ENCODE data around the gene MAGEB2. TPM values are rescaled to one million over a fixed set of nuclear protein-coding genes. Genes with fewer than 3 reads are reported as not detected.

Gene MAGEB2
- total RNA-seq, 2 donors from 2014 or later, result not detected

- no peak for DNase-seq
- no peak for TF ChIP-seq CTCF (IDR thresholded peaks at IDR 0.05)
- H3K27me3 ChIP-seq, result no peaks in the 10 kb centered on the region
- no peaks in the 10 kb centered on the region for H3K9me3 ChIP-seq
- no peaks in the 10 kb centered on the region for H3K4me1 ChIP-seq
- no peaks in the 10 kb centered on the region for H3K36me3 ChIP-seq
- H3K27ac ChIP-seq, result no peak overlapping the region
- intact Hi-C loops (cut with DNase I), result no loop called here
- H3K9ac ChIP-seq (ENCODE audit: low read depth in 2 of 2, low read length in 2 of 2), result no peak overlapping the region
- no peak overlapping the region for H3K4me3 ChIP-seq
Observed at GRCh38 chrX:30253257-30253656, 37.9 kb downstream of the MAGEB2 start.

GRCh38 chrX:30259927-30260326, 44.6 kb downstream of the MAGEB2 start:
- TF ChIP-seq CTCF (IDR thresholded peaks at IDR 0.05), result no peak
- Histone ChIP-seq H3K4me3 (no peak overlapping the region), H3K27ac (no peak overlapping the region), H3K9ac (ENCODE audit: low read depth in 2 of 2, low read length in 2 of 2) (no peak overlapping the region), H3K9me3 (no peaks in the 10 kb centered on the region), H3K4me1 (no peaks in the 10 kb centered on the region), H3K36me3 (no peaks in the 10 kb centered on the region), H3K27me3 (no peaks in the 10 kb centered on the region)
- intact Hi-C loops (cut with DNase I), result no loop called here
- DNase-seq, result no peak

GRCh38 chrX:30261012-30261411, 45.6 kb downstream of the MAGEB2 start:
- no peak for TF ChIP-seq CTCF (IDR thresholded peaks at IDR 0.05)
- H3K9me3 ChIP-seq, result no peaks in the 10 kb centered on the region
- intact Hi-C loops (cut with DNase I), result no loop called here

GRCh38 chrX:30262763-30263162, 47.4 kb downstream of the MAGEB2 start:
- Histone ChIP-seq H3K9me3 (no peaks in the 10 kb centered on the region), H3K4me1 (no peaks in the 10 kb centered on the region), H3K4me3 (no peak overlapping the region), H3K27me3 (no peaks in the 10 kb centered on the region), H3K36me3 (no peaks in the 10 kb centered on the region), H3K27ac (no peak overlapping the region), H3K9ac (ENCODE audit: low read depth in 2 of 2, low read length in 2 of 2) (no peak overlapping the region)
- no peak for DNase-seq
- intact Hi-C loops (cut with DNase I), result no loop called here
- TF ChIP-seq CTCF (IDR thresholded peaks at IDR 0.05), result no peak

More at GRCh38 chrX:30261012-30261411, 45.6 kb downstream of the MAGEB2 start:
- Histone ChIP-seq H3K4me1 (no peaks in the 10 kb centered on the region), H3K9ac (ENCODE audit: low read depth in 2 of 2, low read length in 2 of 2) (no peak overlapping the region), H3K4me3 (no peak overlapping the region), H3K36me3 (no peaks in the 10 kb centered on the region), H3K27me3 (no peaks in the 10 kb centered on the region), H3K27ac (no peak overlapping the region)
- no peak for DNase-seq

Other genes starting within 250 kb of the MAGEB2 start
- gene MAGEB3, start 15.1 kb downstream of the MAGEB2 start, total RNA-seq, result not detected
- not detected for gene MAGEB4, start 26.4 kb downstream of the MAGEB2 start, total RNA-seq
- gene MAGEB1, start 31.6 kb downstream of the MAGEB2 start, total RNA-seq, result not detected
- under 1 TPM in 1 of 2 donors, not detected in 1; 0.20 TPM for gene NR0B1, start 93.8 kb downstream of the MAGEB2 start, total RNA-seq